T1000 (cell line): ENCODE measurements around the gene ADCY4.
"Not testable (repeated sequence)": the region's sequence is repeated elsewhere in the genome, so short reads cannot be mapped to it uniquely, and the experiment has no call there.

Source experiments
- DNase-seq: peaks from one replicate; lab custom pipeline; 2025; ENCODE audit warnings: mixed read lengths; lab: John Stamatoyannopoulos, UW

Gene ADCY4

DNA sequence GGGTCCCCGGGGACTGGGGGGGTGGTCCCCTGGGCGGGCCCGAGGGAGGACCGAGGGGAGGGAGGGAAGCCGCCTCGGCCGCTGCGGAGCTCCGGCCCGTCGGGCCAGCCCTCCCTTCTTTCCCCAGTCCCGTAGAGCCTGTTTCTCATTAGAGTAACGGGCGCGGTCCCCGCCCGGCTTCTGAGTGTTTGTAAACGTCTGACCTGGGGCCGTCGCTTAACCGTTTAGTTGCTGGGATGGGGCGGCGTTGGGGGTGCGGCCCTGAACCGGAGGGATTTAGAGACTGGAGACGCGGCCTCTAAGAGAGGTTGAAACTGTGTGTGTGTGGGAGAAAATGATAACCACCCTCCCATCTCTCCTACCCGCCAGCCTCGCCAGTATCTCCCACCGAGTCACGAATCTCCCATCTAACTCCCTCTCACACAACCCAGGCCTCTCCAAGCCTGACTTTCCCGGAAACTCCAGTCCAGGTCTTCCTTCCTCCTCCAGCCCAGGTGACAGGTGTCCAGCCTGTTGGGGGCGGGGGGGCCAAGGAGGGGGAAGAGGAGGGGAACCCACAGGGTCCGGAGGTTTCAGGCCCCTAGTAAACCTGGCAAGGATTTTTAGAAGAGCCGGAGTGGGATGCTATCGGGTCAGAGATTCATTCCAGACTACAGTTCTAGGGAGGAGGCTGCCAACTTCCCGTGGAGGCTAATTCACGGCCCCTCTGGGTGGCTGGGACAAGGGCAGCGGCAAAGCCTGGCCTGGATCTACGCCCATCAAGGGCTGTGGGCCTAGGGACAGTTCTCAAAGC, 32.0 kb upstream of the ADCY4 start:
- peak; percentile 76 for DNase-seq

DNA sequence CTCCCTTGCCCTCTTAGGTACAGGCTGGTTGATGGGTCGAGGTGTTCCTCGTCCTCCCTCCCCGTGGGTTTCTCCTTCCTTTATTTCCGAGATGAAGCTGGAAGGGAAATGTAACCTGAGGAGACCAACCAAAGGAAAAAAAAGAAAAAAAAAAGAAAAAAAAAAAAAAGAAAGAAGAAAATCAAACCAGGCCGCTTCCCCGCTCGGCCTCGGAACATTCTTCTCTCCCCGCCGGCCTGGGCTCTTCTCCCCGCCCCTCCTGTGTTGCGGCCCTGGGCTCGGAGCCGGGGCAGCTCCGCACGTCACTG, 31.5 kb upstream of the ADCY4 start:
- no peak for DNase-seq

DNA sequence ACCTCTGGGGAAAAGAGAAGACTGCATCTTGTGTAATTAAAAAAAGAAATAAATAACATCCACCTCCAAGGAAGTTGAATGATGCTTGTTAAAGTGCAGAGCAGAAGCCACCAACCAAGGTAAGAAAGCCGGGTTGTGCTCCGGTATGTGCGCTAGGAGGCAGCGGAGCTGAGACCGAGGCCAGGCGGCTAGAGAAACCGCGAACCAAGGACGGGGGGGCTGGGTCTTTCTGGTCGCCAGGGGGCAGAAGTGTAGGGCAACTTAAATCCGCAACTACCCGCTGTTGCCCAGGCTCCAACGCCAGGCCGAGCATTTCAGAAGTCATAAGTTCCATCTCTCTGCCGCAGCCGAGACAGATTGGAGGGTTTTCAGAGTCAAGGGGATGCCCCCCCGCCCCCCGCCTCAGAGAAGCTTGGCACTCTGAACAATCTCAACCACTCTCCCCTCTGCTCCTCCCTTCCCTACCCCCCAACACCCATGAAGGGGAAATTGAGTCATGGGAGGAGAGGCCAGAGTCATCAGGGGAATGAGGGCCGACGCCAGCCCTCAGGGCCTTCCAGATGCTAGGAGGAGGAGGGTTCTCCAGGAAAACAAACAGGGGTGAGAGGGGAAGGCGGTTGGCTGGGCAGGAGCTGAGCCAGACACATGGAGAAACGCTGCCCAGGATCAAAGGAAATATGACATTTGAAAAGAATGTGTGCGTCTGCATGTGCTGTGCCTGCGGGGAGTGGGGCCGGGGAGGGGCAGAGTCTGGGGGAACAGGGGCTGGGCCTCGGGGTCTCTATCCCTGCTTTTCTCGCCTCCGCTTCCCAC, 30.9 kb upstream of the ADCY4 start:
- peak; percentile 53 for DNase-seq

DNA sequence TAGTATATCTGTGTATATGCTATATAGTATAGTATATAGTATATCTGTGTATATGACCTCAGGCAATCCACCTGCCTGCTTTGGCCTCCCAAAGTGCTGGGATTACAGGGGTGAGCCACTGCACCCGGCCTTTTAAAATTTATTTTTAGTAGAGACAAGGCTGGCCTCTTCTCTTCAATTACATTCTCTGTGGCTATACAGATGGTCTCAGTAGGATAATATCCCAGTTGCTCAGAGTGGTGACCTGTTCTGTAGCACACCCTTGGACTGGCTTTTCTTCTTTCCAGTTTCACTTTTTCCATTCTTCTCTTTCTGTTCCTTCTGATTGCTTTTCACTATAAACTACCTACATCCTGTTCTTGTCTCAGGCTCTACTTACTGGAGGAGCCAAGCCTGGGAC, 30.0 kb upstream of the ADCY4 start:
- DNase-seq = no peak

DNA sequence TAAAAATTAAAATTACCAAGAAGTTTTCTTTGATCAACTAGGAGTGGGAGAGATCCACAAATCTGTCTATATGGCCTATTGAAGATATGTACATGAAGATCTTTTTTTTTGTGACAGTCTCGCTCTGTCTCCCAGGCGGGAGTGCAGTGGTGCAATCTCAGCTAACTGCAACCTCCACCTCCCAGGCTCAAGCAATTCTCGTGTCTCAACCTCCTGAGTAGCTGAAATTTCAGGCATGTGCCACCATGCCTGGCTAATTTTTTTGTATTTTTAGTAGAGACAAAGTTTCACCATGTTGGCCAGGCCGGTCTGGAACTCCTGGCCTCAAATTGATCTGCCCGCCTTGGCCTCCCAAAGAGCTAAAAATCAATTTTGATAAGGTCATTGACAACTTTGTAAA, 28.5 kb upstream of the ADCY4 start:
- DNase-seq = no peak

DNA sequence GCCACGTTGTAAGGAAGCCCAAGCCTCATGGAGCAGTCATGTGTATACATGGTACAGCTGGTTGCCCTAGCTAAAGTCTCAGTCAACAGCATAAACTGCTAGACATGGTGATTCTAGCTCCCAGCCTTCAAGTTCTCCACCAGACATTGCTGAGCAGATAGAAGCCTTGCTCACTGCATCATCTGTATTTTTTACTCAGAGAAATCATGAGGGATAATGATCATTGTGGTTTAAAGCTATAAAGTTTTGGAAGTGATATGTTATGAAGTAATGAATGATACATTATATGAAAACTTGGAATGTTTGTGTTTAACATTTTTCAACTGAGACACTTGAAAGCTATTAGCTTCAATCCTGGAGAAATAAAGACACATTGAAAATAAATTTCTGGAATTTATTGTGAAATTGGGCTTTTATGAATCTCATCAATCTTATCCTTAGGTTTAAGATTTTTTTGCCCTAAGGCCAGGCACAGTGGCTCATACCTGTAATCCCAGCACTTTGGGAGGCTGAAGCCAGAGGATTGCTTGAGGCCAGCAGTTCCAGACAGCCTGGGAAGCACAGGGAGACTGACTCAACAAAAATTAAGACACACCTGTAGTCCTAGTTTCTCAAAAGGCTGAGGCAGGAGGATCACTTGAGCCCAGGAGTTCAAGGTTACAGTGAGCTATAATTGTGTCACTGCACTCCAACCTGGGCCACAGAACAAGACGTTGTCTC, 27.5 kb upstream of the ADCY4 start:
- no peak for DNase-seq

DNA sequence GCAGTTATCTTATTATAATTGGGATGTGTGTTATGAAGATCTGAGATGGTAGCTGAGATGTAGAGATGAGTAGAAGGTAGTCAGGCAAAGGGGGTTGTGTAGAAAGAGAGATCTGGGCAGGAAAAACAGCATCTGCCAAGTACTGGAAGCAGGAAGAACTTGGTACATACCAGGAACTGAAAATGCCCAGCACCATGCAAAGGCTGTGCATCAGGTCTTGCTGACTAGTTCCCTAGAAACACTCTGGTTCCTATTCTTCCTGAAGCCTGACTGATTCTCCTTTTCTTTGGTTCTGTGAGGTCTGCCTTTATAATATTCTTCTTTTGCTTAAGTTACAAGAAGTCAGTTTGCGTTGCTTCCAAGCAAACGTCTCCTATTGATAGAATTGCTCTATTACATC, 26.5 kb upstream of the ADCY4 start:
- no peak for DNase-seq

DNA sequence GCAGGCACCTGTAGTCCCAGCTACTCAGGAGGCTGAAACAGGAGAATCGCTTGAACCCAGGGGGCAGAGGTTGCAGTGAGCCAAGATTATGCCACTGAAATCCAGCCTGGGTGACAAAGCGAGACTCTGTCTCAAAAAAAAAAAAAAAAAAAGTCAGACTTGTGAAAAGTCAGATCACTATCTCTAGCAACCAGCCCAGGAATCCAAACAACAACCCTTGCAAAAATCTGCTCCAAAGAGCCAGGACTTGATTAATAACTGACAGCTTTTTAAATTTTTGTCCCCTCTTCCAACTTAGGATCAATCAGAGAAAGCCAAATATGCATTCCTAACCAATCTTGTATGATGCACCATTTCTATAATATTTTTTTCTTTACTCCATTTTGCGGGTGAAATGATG, 25.4 kb upstream of the ADCY4 start:
- DNase-seq = no peak

DNA sequence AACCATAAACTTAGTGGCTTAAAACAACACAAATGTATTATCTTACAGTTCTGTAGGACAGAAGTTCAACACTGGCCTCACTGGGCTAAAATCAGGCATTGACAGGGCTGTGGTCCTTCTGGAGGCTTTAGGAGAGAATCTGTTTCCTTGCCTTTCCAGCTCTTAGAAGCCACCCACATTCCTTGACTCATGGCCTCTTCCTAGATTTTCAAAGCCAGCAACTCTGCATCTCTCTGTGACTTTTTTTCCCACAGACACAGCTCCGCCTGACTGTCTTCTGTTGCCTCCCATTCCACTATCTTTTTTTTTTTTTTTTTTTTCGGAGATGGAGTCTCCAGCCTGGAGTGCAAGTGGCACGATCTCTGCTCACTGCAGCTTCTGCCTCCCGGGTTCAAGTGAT, 21.3 kb upstream of the ADCY4 start:
- DNase-seq = no peak

DNA sequence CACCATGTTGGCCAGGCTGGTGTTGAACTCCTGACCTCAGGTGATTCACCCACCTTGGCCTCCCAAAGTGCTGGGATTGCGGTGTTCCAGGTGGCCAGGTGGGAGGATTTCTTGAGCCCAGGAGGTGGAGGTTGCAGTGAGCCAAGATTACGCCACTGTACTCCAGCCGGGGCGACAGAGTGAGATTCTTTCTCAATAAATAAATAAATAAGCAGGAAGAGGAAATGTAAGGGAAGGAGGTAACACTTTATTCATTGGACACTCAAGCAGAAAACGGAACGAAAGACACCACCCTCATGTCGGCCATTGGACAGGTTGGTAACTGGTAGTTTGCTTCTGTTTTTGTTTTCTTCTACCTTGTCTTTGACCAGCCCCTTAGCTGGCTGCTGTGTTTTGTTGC, 20.1 kb upstream of the ADCY4 start:
- DNase-seq = no peak

DNA sequence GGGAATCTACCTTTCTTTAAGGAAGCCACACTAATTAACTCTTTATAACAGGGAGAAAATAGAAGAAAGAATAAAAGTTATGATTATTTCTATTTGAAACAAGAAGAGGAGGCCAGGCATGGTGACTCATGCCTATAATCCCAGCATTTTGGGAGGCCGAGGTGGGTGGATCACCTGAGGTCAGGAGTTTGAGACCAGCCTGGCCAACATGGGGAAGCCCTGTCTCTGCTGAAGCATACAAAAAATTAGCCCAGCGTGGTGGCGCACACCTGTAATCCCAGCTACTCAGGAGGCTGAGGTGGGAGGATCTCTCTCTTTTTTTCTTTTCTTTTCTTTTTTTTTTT, 19.6 kb upstream of the ADCY4 start:
- not testable (repeated sequence) for DNase-seq

DNA sequence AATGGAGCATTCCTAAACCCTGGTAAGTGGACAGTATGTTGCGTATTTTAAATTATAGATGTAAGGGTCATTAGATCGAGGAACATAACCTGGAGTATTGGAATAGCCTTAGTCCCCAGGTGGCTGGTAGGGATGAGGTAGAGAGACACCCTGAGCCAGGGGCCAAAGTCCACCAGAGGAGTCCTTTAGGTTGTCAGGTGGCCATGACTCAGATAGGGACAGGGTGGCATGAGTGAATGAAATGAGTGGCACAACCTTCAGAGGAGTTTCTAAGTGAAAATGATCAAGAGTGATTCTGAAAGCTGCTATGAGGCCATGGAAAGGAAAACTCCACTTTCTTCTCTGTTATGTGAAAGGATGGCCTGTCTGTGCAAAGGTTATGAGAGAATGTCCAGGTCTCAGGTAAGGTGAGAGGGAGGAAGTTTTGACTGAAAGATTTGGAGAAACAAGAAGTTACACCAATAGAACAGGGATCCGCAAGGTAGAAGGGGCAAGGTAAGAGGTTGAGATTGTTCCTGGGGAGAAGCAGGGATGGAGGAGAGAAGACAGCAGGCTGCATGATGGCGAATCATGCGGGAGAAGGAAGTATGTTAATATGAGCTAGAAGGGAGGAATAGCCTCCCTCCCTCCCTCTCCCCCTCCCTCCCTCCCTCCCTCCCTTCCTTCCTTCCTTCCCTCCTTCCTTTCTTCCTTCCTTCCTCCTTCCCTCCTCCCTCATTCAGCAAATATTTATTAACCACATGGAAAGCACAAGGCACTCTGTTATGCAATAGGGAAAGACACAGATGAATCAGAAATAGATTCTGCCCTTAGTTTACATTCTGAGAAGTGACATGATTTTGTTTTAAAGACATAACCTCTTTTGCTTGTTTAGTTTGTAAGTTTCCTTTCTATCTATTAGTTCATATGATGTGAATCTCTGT, 18.9 kb upstream of the ADCY4 start:
- no peak for DNase-seq

DNA sequence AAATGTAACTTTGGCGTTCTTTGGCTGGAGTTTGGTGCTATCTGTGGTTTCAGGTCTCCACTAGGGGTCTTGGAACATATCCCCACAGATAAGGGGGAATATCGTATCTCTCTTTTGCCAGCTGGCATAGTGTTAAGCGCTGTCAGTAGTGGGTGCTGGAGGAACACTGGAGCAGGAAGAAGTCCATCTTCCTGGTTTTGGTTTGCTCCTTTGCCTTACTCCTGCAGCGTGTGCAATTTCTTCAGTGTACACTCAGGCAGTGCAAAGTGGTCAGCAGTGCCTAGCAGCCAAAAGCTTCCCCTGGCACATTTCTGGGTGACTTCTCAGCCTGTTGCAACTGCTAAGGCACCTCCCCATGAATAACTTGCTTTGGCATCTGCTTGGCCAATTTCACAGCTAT, 16.6 kb upstream of the ADCY4 start:
- DNase-seq = no peak

DNA sequence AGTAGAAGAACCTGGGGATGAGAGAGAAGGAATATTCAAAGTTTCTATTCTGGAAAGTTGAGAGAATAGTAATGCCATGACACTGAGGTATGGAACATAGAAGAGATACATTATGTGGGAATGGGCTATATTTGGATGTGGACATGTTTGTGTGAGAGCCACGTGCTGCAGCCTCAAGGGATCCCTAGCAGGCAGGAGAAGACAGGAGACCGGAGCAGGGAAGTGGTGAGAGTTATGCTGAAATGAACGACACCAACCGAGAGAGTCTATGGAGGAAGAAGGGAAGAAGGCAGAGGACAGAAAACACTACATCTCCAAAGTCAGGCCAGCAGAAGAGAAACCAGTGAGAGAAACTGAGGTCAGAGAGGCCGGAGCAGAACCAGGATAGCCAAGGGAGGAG, 14.9 kb upstream of the ADCY4 start:
- no peak for DNase-seq

DNA sequence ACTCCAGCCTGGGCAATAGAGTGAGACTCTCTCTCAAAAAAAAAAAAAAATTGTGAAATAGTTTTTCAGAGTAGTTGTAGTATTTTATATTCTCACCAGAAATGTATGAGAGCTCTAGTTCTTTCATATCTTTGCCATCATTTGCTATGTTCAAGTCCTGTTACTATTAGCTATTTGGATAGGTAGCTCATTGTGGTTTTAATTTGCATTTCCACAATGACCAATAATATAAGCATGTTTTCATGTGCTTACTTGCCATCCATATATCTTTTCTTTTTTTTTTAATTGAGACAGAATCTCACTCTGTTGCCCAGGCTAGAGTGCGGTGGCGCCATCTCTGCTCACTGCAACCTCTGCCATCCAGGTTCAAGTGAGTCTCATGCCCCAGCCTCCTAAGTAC, 13.3 kb upstream of the ADCY4 start:
- DNase-seq = no peak

DNA sequence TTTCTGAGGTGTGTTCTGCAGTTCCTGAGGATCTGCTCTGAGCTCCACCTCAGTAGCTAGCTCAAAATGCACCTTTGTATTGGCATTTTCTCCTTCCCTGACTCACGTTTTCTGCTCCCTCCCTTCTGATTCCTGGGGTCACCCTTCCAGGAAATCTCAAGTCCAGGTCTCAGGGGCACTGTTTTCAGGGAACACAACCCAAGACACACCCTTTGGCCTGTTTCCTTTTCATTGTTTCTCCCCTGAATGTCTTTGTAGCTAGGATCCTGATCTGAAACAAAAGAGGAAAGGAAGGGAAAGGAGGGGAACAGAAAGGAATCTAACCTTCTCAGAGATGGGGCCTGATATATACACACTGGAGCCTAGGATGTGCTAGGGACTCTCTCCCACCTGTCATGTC, 12.3 kb upstream of the ADCY4 start:
- no peak for DNase-seq

DNA sequence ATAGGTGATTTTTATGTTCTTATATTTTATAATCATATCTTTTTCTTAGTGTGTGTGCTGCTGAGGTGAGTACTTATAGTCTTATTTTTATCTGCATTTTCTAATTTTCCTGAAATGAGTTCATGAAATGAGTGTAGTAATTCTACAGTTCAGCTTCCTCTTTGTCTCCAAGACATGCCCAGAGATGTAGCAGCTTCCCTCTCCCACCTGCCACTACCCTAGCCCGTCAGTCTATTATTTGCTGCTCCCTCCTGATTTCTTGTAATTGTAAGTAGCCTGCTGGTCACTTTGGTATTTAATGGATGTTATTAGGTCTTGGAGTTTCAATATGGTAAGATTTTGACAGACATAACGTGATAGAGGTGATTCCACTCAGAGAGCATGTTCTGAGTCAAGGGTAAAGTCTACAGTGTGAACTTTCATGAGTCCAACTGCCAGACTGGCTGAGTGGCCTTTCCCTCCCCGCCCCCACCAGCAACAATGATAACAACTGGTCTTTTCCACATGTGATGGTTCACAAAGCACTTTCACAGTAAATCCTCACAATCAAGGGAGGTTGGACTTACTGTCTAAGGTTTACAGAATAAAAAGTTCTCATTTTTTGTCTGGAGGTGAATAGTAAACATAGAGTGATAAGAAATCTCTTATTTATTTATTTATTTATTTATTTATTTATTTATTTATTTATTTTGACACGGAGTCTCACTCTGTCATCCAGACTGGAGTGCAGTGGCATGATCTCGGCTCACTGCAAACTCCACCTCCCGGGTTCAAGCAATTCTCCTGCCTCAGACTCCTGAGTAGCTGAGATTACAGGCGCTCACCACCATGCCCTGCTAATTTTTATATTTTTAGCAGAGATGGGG, 9.2 kb upstream of the ADCY4 start:
- DNase-seq = no peak

DNA sequence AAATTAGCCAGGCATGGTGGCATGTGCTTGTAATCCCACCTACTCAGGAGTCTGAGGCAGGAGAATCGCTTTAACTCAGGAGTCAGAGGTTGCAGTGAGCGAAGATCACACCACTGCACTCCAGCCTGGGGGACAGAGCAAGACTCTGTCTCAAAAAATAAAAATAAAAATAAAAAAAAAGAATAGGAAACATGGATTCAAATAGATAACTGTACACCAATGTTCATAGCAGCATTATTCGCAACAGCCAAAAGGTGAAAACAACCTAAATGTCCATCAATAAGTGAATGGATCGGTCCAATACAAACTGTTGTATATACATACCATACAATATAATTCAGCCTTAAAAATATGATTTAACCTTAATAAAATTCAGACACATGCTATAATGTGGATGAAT, 8.0 kb upstream of the ADCY4 start:
- no peak for DNase-seq

DNA sequence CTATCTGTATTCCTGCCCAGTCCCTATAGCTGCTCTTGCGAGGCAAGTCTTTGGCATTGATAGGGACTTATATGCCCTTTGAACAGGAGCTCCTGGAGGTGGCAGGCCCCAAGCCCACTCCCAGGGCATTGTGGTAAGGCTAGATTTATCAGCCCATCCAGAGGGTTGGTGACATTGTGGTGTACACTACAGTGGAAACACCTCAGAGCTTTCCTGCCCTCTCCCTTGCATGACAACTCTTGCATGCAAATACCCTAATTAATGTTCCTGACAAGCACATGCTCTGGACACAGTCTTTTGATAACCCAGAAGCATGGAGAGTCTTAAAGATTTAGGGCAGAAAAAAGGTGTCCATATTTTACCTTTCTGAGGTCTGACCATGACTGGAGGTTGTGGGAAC, 5.7 kb upstream of the ADCY4 start:
- no peak for DNase-seq

DNA sequence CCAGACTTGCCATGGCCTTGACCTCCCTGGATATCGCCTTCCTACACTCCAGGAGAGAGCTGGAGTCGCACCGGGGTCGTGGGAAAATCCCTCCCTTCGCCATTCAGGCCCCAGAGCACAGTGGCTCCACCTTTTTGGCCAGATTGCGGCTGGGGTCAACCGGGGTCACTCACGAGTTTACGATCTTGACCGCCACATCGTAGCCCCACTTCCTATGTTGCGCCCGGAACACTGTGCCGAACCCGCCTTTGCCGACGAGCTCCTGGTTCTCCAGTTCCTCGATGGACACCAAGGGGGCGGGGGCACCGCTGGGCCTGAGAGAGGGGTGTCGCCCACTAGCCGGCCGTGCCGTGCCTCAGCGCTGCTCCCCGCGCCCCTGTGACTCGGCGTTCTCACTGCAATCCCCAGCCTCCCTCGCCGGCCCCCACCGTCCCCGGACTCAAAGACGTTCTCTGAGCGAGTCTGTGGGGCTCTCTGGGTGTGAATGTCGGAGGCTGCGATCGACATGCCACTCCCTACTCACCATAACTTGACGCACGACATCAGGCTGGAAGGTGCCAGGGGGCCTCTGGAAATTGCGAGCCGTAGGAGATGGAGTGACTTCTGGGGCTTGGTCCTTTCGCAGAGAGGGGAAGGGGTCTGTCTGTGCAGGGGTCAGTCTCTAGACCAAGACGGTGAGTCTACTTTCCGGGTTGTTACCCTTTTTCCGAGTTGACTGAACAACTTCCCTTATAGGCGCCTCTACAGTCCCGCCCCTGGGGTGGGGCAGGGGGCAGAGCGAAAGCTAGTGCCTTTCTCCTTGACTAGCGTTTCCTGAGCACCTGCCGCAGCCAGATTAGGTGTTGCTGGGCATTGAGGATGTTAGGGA, 4.6 kb upstream of the ADCY4 start, which contains the start of gene RIPK3:
Gene RIPK3, minus strand, starts transcription at position 708 of the 868 bp plus-strand sequence. Its CDS starts 165 bp downstream, at position 543.
- no peak for DNase-seq
